Panc1 (cell line): ENCODE results near the gene DPEP1.

Experiments
- POLR2AphosphoS5 ChIP-seq: IDR thresholded peaks from 2 replicates; pipeline ENCODE4 v1.6.1; 2012; ENCODE audit warnings: mild to moderate bottlenecking, low read depth, low read length, moderate library complexity
- TF ChIP-seq, protein P1 (sequence below): fragments of 450-650 bp; IDR thresholded peaks from 2 replicates; pipeline ENCODE4 v1.5.1; 2017; ENCODE audit warnings: mild to moderate bottlenecking
- TF ChIP-seq, protein P2 (sequence below), 2 experiments: IDR thresholded peaks; 2 replicates each; pipeline ENCODE4 v1.6.1; 2011 to 2012; ENCODE audit warnings: low read depth in 2 of 2, control low read depth in 1 of 2, low read length in 1 of 2, mild to moderate bottlenecking in 1 of 2, moderate library complexity in 1 of 2; ENCODE audit not compliant: insufficient read depth in 1 of 2

- TF ChIP-seq, protein P1, sequence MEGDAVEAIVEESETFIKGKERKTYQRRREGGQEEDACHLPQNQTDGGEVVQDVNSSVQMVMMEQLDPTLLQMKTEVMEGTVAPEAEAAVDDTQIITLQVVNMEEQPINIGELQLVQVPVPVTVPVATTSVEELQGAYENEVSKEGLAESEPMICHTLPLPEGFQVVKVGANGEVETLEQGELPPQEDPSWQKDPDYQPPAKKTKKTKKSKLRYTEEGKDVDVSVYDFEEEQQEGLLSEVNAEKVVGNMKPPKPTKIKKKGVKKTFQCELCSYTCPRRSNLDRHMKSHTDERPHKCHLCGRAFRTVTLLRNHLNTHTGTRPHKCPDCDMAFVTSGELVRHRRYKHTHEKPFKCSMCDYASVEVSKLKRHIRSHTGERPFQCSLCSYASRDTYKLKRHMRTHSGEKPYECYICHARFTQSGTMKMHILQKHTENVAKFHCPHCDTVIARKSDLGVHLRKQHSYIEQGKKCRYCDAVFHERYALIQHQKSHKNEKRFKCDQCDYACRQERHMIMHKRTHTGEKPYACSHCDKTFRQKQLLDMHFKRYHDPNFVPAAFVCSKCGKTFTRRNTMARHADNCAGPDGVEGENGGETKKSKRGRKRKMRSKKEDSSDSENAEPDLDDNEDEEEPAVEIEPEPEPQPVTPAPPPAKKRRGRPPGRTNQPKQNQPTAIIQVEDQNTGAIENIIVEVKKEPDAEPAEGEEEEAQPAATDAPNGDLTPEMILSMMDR = no peak
- no peak for TF ChIP-seq POLR2AphosphoS5
- TF ChIP-seq, protein P2, sequence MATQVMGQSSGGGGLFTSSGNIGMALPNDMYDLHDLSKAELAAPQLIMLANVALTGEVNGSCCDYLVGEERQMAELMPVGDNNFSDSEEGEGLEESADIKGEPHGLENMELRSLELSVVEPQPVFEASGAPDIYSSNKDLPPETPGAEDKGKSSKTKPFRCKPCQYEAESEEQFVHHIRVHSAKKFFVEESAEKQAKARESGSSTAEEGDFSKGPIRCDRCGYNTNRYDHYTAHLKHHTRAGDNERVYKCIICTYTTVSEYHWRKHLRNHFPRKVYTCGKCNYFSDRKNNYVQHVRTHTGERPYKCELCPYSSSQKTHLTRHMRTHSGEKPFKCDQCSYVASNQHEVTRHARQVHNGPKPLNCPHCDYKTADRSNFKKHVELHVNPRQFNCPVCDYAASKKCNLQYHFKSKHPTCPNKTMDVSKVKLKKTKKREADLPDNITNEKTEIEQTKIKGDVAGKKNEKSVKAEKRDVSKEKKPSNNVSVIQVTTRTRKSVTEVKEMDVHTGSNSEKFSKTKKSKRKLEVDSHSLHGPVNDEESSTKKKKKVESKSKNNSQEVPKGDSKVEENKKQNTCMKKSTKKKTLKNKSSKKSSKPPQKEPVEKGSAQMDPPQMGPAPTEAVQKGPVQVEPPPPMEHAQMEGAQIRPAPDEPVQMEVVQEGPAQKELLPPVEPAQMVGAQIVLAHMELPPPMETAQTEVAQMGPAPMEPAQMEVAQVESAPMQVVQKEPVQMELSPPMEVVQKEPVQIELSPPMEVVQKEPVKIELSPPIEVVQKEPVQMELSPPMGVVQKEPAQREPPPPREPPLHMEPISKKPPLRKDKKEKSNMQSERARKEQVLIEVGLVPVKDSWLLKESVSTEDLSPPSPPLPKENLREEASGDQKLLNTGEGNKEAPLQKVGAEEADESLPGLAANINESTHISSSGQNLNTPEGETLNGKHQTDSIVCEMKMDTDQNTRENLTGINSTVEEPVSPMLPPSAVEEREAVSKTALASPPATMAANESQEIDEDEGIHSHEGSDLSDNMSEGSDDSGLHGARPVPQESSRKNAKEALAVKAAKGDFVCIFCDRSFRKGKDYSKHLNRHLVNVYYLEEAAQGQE (IDR thresholded peaks at IDR 0.05; ENCODE audit: insufficient read depth in 1 of 2, low read depth in 2 of 2, low read length in 1 of 2) = no peak
Observed at GRCh38 chr16:89620406-89620841, 7.0 kb downstream of the DPEP1 start.
